HCT116 (cell line): ENCODE data around the gene CCDC83. TPM values are rescaled to one million over a fixed set of nuclear protein-coding genes. Genes with fewer than 3 reads are reported as not detected.

Source experiments
- ATAC-seq: fragments of 200-7000 bp; cut with Tn5 transposase; 2 replicates; pipeline ENCODE4 v1.9.1; 2020; ENCODE audit warnings: mild to moderate bottlenecking, moderate library complexity
- BruUV-seq: library from RNA; stranded (reverse); fragments of 400-500 nt; replicated peaks from 2 replicates; lab custom pipeline; 2021; lab: Mats Ljungman, UMichigan
- CTCF ChIA-PET: fragments of 300-600 bp; sonication (Branson Sonifier 250); formaldehyde crosslinking; loops from one replicate; lab custom pipeline; 2021; ENCODE audit warnings: antibody characterized with exemption; lab: Charles Lee
- POLR2A ChIA-PET: fragments of 300-600, 350-600 bp; sonication (Branson Sonifier 250); formaldehyde crosslinking; loops from one replicate; lab custom pipeline; 2021; ENCODE audit warnings: antibody characterized with exemption; lab: Charles Lee
- RAD21 ChIA-PET, 2 experiments: fragments of 300-600 bp; sonication (Branson Sonifier 250); formaldehyde crosslinking; loops; one replicate each; lab custom pipeline; 2023; ENCODE audit warnings: low total read pairs in 2 of 2; ENCODE audit not compliant: uncharacterized antibody in 2 of 2, unreplicated experiment in 2 of 2, low non-redundant PET in 1 of 2; lab: Charles Lee
- DNase-seq: peaks from one replicate; pipeline ENCODE4 v3.0.0-alpha.2; 2010; ENCODE audit warnings: low read depth, low spot score
- H2AFZ ChIP-seq: fragments of 200-600 bp; shearing (Covaris generic), sonication (generic); 2 replicates; pipeline ENCODE4 v1.6.1; 2017; ENCODE audit warnings: low read depth, mixed run types, mixed read lengths, antibody characterized with exemption, low read length; ENCODE audit not compliant: poor library complexity, severe bottlenecking
- H3K27ac ChIP-seq: 2 replicates; pipeline ENCODE4 v1.5.1; 2012; ENCODE audit warnings: low read depth, low read length
- H3K27me3 ChIP-seq: fragments of 200-600 bp; sonication (generic); 2 replicates; pipeline ENCODE4 v1.6.1; 2016; ENCODE audit warnings: mixed run types, low read length, mixed read lengths; ENCODE audit not compliant: insufficient read depth
- H3K36me3 ChIP-seq, 2 experiments: fragments of 200-500 bp in 1 of 2; fragments of 200-600 bp in 1 of 2; sonication (Bioruptor generic) in 1 of 2; sonication (generic) in 1 of 2; 2 replicates each; pipeline versions ENCODE4 v1.5.1 to v1.6.1; 2014 to 2016; ENCODE audit warnings: low read length in 2 of 2, inconsistent platforms in 1 of 2, mixed read lengths in 1 of 2, mixed run types in 1 of 2; ENCODE audit not compliant: insufficient read depth in 2 of 2, control insufficient read depth in 1 of 2
- H3K4me1 ChIP-seq, 2 experiments: fragments of 200-600 bp in 1 of 2; sonication (generic) in 1 of 2; 2 replicates each; pipeline versions ENCODE4 v1.5.1 to v1.6.1; 2012 to 2017; ENCODE audit warnings: low read length in 2 of 2, inconsistent platforms in 1 of 2, mild to moderate bottlenecking in 1 of 2, mixed read lengths in 1 of 2, mixed run types in 1 of 2, moderate library complexity in 1 of 2; ENCODE audit not compliant: insufficient read depth in 2 of 2, control insufficient read depth in 1 of 2
- H3K4me2 ChIP-seq: fragments of 200-600 bp; sonication (generic); 2 replicates; pipeline ENCODE4 v1.6.1; 2017; ENCODE audit warnings: mixed run types, low read length, mixed read lengths
- H3K4me3 ChIP-seq, 2 experiments: fragments of 200-600 bp in 1 of 2; sonication (generic) in 1 of 2; replicated peaks in 1 of 2; 2 replicates each; pipeline ENCODE4 v1.5.1; 2011 to 2016; ENCODE audit warnings: low read length in 2 of 2, control low read depth in 1 of 2, low read depth in 1 of 2, mild to moderate bottlenecking in 1 of 2, mixed read lengths in 1 of 2, mixed run types in 1 of 2
- H3K79me2 ChIP-seq: fragments of 200-600 bp; sonication (generic); 2 replicates; pipeline ENCODE4 v1.6.1; 2017; ENCODE audit warnings: mild to moderate bottlenecking, mixed run types, low read length, moderate library complexity, mixed read lengths; ENCODE audit not compliant: insufficient read depth
- H3K9ac ChIP-seq: fragments of 200-600 bp; sonication (generic); 2 replicates; pipeline ENCODE4 v1.6.1; 2016; ENCODE audit warnings: low read length, mixed read lengths
- H3K9me2 ChIP-seq: fragments of 200-600 bp; sonication (generic), shearing (Covaris generic); 2 replicates; pipeline ENCODE4 v1.6.1; 2017; ENCODE audit warnings: mixed run types, mild to moderate bottlenecking, moderate library complexity; ENCODE audit not compliant: insufficient read depth
- H3K9me3 ChIP-seq, 2 experiments: fragments of 200-500 bp in 1 of 2; fragments of 200-600 bp in 1 of 2; sonication (Bioruptor generic) in 1 of 2; sonication (generic) in 1 of 2; 2 replicates each; pipeline ENCODE4 v1.6.1; 2014 to 2017; ENCODE audit warnings: low read length in 2 of 2, mixed read lengths in 2 of 2, inconsistent platforms in 1 of 2, low read depth in 1 of 2, mild to moderate bottlenecking in 1 of 2, mixed run types in 1 of 2, moderate library complexity in 1 of 2; ENCODE audit not compliant: control insufficient read depth in 1 of 2, insufficient read depth in 1 of 2
- H4K20me1 ChIP-seq: fragments of 200-600 bp; sonication (generic), shearing (Covaris generic); 2 replicates; pipeline ENCODE4 v1.6.1; 2017; ENCODE audit warnings: mixed run types, mild to moderate bottlenecking, moderate library complexity; ENCODE audit not compliant: insufficient read depth
- ATF3 ChIP-seq: IDR thresholded peaks from 2 replicates; pipeline ENCODE4 v1.6.1; 2012
- CTCF ChIP-seq, 3 experiments: fragments of 200-600 bp in 1 of 3; sonication (generic) in 1 of 3; IDR thresholded peaks in 2 of 3; conservative IDR thresholded peaks in 1 of 3; 2 replicates each; pipeline ENCODE4 v1.5.1; 2012 to 2017; ENCODE audit warnings: low read depth in 2 of 3, low read length in 2 of 3, antibody characterized with exemption in 1 of 3, borderline replicate concordance in 1 of 3, control low read depth in 1 of 3, mild to moderate bottlenecking in 1 of 3, mixed read lengths in 1 of 3, mixed run types in 1 of 3, moderate library complexity in 1 of 3; ENCODE audit not compliant: insufficient read depth in 1 of 3
- EZH2 ChIP-seq: fragments of 200-600 bp; sonication (generic); IDR thresholded peaks from 2 replicates; pipeline ENCODE4 v1.6.1; 2017; ENCODE audit warnings: antibody characterized with exemption, mixed run types
- JUND ChIP-seq: IDR thresholded peaks from 2 replicates; pipeline ENCODE4 v1.6.1; 2012
- RAD21 ChIP-seq: IDR thresholded peaks from 2 replicates; pipeline ENCODE4 v1.6.1; 2012; ENCODE audit warnings: low read depth, mild to moderate bottlenecking
- REST ChIP-seq: IDR thresholded peaks from 2 replicates; pipeline ENCODE4 v1.6.1; 2012; ENCODE audit warnings: low read depth
- SIN3A ChIP-seq: IDR thresholded peaks from 2 replicates; pipeline ENCODE4 v1.6.1; 2012; ENCODE audit warnings: low read depth
- SP1 ChIP-seq: IDR thresholded peaks from 2 replicates; pipeline ENCODE4 v1.6.1; 2012; ENCODE audit warnings: low read depth
- SRF ChIP-seq: IDR thresholded peaks from 2 replicates; pipeline ENCODE4 v1.6.1; 2012; ENCODE audit warnings: low read depth
- YY1 ChIP-seq: IDR thresholded peaks from 2 replicates; pipeline ENCODE4 v1.6.1; 2011; ENCODE audit warnings: low read length, low read depth, moderate library complexity, mild to moderate bottlenecking; ENCODE audit not compliant: insufficient replicate concordance; ENCODE audit errors: extremely low read depth
- intact Hi-C: fragments of 100-400 bp; cut with micrococcal nuclease; formaldehyde crosslinking; loops from 2 replicates; pipeline ENCODE4 v1.10.0; 2022
- total RNA-seq: library from RNA; stranded (reverse); gene quantifications from one replicate; pipeline ENCODE4 v1.2.1, GENCODE V29; 2021; ENCODE audit not compliant: unreplicated experiment

The CCDC83 gene
- total RNA-seq, 1 experiment from 2014 or later = not detected

- no peak for ATAC-seq
Observed at GRCh38 chr11:85946221-85946620, 91.0 kb downstream of the CCDC83 start.

GRCh38 chr11:85947431-85948272, 92.5 kb downstream of the CCDC83 start:
- ATAC-seq = peak; percentile 36; the same call in 1 of the 2 replicates
- Histone ChIP-seq H3K9me3 (no peaks in the 10 kb centered on the region; a peak in 1 of 4 replicates), H2AFZ (no peak overlapping the region), H3K9me2 (no peaks in the 10 kb centered on the region), H3K79me2 (no peaks in the 10 kb centered on the region), H4K20me1 (no peaks in the 10 kb centered on the region), H3K9ac (no peak overlapping the region), H3K36me3 (no peaks in the 10 kb centered on the region), H3K27ac (no peak overlapping the region), H3K4me3 (no peak overlapping the region), H3K4me1 (peaks cover 0 to 19% of the 10 kb centered on the region in 2 experiments; a peak in 1 of 4 replicates), H3K4me2 (no peak overlapping the region), H3K27me3 (no peaks in the 10 kb centered on the region)
- POLR2A ChIA-PET = no interaction called here
- BruUV-seq = no TSS peak
- CTCF ChIA-PET = no interaction called here
- RAD21 ChIA-PET = no interaction called here
- no peak for DNase-seq
- intact Hi-C loops = loop anchor here (10.0 kb wide), 1 partner anchor 353 kb away; no protein-coding TSS in a partner anchor
- TF ChIP-seq JUND (no peak), YY1 (no peak), ATF3 (no peak), SRF (no peak), REST (no peak), SP1 (no peak), CTCF (IDR thresholded peaks at IDR 0.05 in 2 of 3, conservative IDR thresholded peaks at IDR 0.05 in 1 of 3; ENCODE audit: borderline replicate concordance in 1 of 3, insufficient read depth in 1 of 3, low read depth in 2 of 3, low read length in 2 of 3) (no peak), EZH2 (no peak)

More at GRCh38 chr11:85946221-85946620, 91.0 kb downstream of the CCDC83 start:
- Histone ChIP-seq H3K9ac (no peak overlapping the region), H3K4me3 (no peak overlapping the region), H3K9me2 (no peaks in the 10 kb centered on the region), H3K79me2 (no peaks in the 10 kb centered on the region), H3K4me2 (no peak overlapping the region), H3K27me3 (no peaks in the 10 kb centered on the region), H2AFZ (no peak overlapping the region), H4K20me1 (no peaks in the 10 kb centered on the region), H3K36me3 (no peaks in the 10 kb centered on the region), H3K27ac (no peak overlapping the region), H3K9me3 (no peaks in the 10 kb centered on the region; a peak in 1 of 4 replicates), H3K4me1 (peaks cover 0 to 19% of the 10 kb centered on the region in 2 experiments; a peak in 1 of 4 replicates)
- RAD21 ChIA-PET = no interaction called here
- no TSS peak for BruUV-seq
- TF ChIP-seq SIN3A (no peak), RAD21 (peak; percentile 13; the same call in 1 of the 2 replicates)
- DNase-seq = no peak
- intact Hi-C loops = loop anchor here (10.0 kb wide), 1 partner anchor 351 kb away; no protein-coding TSS in a partner anchor
- CTCF ChIA-PET = no interaction called here
- POLR2A ChIA-PET = no interaction called here
